ENCODE measurements around the gene ACOXL.
"Not testable (repeated sequence)": the region's sequence is repeated elsewhere in the genome, so short reads cannot be mapped to it uniquely, and the experiment has no call there.

The ACOXL gene

GRCh38 chr2:110834134-110834827, 101.9 kb downstream of the ACOXL start:
- DNase-seq = no peak

GRCh38 chr2:110836671-110837070, 104.3 kb downstream of the ACOXL start:
- no peak for DNase-seq

- DNase-seq = no peak
Observed at GRCh38 chr2:110837446-110838409, 105.4 kb downstream of the ACOXL start.

DNA sequence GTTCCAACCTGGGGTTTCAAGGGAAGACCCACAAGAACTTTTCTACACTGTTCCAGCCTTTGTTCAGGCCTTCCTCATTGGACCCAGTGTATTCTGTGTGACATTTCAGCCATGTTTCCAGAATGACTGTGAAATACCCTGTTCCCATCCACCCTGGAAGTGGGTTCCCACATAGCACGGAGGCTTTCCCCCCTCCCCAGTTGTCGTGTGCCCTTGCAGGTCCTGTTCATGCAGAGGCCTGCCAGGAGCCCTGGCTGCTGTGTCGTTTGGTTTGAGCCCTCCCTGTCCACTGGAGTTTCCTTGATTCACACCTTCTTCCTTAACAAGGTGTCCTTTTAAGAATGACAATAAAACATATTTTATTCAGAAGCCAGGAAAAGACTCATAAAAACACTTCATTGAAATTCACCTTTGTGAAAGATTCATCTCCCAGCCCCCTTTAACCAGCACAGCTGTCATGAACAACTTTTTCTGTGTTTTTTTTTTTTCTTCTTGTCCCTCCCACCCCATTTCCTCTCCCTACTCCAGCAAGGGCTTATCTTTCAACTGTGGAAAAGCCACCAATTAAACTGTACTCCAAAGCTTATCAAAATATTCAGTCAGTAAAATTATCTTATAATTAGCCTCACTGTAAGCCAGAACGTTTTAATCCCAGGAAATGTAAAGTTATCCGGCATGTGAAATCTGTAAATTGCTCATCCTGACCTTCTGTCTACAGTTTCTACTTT, 106.4 kb downstream of the ACOXL start:
- no peak for DNase-seq

DNA sequence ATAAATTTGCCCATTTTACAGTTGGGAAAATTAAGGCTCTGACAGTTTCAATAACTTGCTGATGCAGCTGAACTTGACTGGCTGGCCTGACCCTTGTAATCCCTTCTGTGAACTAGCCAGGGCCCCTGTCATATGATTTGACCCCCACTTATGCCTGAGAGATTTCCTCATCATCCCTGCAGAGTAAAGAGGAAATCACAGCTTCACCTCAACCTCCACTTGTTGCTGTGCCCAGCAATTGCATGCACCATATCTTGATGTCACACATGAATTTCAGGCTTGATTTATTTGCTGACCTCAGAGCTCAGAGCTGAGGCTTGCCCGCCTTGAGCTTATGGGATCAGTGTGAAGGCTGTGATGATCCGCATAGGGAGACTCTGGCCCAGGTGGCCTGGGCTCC, 108.1 kb downstream of the ACOXL start:
- no peak for DNase-seq

DNA sequence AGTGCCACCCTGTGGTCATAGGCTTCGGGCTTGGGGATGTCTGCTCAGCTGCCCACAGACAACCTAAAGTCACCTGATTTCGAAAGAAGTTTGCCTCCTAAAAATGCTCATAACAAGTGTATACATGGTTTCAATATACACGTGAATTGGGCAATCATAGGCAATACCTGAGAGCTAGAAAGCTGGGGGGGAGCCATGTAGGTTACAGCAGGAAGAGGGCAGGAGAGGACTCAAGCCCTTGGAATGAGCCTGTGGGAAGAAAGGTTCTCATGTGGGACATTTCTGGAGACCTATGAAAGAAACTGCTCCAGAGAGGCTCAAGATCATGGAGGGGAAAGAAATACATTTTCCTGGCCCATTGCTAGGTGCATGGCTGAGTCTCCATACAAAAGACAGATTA, 109.7 kb downstream of the ACOXL start:
- no peak for DNase-seq

- DNase-seq = no peak
Observed at GRCh38 chr2:110843496-110843895, 111.1 kb downstream of the ACOXL start.

- DNase-seq = no peak
Observed at GRCh38 chr2:110843959-110844510, 111.7 kb downstream of the ACOXL start.

DNA sequence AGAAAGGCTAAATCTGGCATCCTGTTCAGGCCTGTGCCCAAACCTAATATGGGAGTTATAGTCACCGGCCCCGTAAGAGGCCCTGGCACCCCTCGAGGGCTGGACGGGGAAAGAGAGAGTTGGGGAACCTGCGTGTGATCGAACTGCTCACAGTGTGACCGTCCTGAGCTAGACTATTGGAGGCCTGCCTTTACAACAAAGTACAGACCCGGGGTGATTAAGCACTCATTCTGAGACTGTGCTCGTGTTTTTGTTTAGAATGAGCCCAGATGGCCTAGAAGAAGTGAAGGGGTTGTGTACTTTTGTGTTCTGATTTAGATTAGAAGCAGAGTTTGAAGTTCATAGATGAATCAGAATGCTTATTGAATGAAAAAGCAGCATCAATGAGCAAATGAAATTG, 115.3 kb downstream of the ACOXL start:
- DNase-seq = no peak

DNA sequence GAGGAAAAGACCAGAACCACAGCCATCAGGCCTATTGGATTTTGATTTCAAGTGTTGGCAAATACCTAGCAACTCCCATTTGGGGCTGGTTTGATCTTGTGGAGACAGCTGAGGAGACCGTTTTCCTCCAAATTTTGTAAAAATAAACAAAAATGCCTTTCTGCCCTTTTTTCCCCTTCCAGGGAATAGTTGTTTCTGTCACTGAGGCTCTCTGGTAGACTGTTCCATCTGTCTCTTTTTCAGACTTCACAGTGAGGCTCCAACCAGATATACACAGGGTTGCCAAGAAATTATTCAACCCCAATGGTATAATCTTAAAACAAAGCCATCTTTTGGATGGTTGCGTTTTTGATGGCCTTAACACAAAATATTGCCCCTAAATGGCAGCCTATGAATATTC, 115.7 kb downstream of the ACOXL start:
- DNase-seq = no peak

- no peak for DNase-seq
Observed at GRCh38 chr2:110848519-110849030, 116.2 kb downstream of the ACOXL start.

- no peak for DNase-seq
Observed at GRCh38 chr2:110851531-110851930, 119.2 kb downstream of the ACOXL start.

DNA sequence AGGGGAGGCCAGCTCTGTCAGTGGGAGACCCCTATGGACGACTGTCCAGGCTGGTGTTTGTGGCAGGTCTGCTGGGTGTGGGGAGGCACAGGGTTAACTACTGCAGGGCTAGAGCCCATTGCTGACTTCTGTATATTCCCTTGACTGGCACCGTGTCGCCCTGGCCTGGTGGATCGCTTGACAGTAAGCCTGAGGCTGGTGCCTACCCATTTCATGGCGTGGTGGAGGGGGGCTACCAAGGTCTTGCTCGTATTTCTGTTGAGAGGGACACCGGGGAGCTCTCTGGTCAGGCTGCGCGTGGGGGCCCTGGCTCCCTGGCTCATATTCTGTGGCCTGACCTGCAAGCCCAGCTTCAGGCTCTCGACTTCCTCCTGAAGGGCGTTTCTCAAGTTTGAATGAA, 119.7 kb downstream of the ACOXL start:
- DNase-seq = no peak

DNA sequence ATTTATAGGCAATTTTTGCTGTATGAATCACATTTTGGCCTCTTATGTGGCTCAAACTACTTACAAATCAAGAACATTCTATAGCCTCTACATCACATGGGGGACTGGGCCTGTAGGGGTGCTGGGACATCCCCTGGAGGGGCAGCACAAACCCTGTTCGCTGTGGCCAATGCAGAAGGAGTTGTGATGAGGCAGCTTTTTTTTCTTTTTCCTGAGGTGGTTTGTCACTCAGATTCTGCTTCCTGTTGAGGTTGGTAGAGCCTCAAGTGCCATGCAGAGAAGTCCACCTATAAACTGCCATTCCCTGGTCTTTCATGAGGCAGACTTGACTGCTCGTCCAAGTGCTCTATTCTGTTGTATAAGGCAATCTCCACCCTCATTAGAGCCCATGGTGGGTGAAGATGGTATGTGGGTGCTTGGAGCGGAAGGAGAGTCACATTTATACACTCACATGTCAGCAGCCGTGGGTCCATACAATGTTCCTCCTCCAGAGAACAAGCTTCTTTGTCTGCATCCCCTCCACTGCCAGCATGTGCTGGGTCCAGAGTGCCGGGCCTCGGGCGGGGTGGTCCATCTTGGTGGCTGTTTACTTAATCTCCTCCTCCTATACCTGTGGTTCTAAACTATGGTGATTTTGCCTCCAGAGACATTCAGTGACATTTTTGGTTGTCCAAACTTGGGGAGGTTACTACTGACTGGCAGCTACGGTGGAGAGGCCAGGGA, 120.3 kb downstream of the ACOXL start:
- no peak for DNase-seq

DNA sequence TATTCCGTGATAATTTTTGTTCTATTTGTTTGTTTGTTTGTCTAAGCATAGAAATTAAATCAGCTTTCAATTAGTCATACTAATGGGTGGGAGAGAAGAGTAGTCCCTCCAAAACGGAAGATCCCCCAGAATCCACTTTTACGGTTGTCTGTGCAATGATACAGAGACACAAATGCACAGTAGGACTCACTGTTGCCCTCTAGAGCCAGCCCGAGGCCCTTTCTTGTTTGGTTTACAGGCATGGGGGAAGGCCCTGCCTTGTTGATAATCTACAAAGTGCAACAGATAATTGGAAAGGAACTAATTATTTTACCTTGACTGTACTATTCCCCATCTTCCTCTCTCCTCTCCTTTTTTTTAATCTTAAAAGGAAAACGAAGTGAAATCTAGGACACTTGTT, 121.1 kb downstream of the ACOXL start:
- no peak for DNase-seq

- DNase-seq = no peak
Observed at GRCh38 chr2:110853948-110854347, 121.6 kb downstream of the ACOXL start.

DNA sequence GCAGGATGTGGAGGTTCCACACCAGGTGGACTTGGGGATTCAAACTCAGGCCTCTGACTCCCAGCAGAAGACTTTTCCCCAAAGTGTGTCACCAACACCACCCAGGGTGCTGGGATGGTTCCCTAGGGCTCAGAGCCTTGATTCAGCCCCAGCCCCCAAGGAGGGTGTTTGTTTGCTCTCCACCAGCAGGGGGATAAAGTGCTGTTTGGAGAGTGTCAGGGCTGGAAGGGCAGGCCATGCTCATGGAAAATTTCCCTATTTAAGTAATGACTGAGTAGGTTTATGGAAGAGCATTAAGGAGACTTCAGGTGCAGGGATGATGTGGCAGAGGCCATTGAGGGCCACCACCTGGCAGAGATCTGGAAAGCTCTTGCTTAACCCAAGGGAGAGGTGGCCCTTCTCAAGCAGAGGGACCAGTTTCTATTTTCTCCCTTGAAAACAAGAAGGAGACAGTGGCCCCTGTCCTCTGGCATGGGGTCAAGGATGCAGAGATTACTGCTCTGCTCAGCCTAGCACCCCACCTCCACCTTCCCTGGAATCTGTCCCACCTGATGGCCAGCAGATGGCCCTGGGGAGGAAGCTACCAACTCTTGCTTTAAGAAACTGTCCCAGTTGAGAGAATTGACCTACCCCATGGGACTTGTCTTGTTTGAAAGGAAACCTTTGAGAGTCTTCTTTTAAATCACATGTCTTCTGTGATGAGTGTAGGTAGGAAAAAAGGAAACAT, 122.1 kb downstream of the ACOXL start:
- DNase-seq = no peak

- DNase-seq = not testable (repeated sequence)
Observed at GRCh38 chr2:110855841-110856240, 123.5 kb downstream of the ACOXL start.

DNA sequence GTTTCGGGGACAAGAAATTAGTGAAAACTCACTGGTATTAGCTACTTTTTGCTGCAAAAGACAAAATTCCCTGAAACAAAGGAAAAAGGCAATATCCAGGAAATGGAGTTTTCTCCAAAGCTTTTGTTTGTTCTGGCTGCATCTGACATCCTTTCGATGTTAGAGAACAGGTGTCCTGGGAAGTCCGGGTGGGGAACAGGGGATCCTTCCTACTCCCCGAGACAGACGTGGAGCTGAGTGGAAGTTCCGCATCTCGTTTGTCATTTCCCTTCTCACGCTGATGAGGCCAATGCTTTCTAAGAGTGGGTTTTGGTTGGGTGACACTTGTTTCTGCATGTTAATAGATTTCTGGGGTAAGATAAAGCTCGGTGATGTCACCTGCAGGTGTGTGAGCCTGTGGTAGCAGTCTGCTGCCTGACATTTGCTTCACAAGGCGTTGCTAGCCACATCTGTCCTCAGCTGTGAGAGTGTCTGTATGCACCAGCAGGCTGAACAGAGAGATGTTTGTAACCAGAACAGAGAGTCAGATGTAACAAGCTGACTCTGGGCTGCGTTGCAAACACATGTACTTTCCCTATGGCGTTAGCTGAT, 125.9 kb downstream of the ACOXL start:
- DNase-seq = no peak

- DNase-seq = no peak
Observed at GRCh38 chr2:110858993-110859701, 126.8 kb downstream of the ACOXL start.
